WTC11 (cell line): ENCODE data around the gene ELMO1.

Experiments used
- ATF1 ChIP-seq: sonication (generic); formaldehyde crosslinking; IDR thresholded peaks from 2 replicates; pipeline ENCODE4 v1.8.1; 2023; ENCODE audit warnings: mild to moderate bottlenecking, moderate library complexity, missing genetic modification reagents
- CBFB ChIP-seq: sonication (generic); formaldehyde crosslinking; IDR thresholded peaks from 2 replicates; pipeline ENCODE4 v1.8.1; 2022; ENCODE audit warnings: mild to moderate bottlenecking, low read depth, missing genetic modification reagents
- CREB1 ChIP-seq: sonication (generic); formaldehyde crosslinking; IDR thresholded peaks from 2 replicates; pipeline ENCODE4 v1.8.0; 2023; ENCODE audit warnings: mild to moderate bottlenecking, missing genetic modification reagents
- ELF4 ChIP-seq: sonication (generic); formaldehyde crosslinking; IDR thresholded peaks from 2 replicates; pipeline ENCODE4 v1.8.1; 2022; ENCODE audit warnings: low read depth, mild to moderate bottlenecking, moderate library complexity, missing genetic modification reagents
- ETV6 ChIP-seq: sonication (generic); formaldehyde crosslinking; IDR thresholded peaks from 2 replicates; pipeline ENCODE4 v1.8.1; 2022; ENCODE audit warnings: mild to moderate bottlenecking, missing genetic modification reagents
- GTF2I ChIP-seq: fragments of 250-450 bp; sonication (Bioruptor Pico); conservative IDR thresholded peaks from 2 replicates; pipeline ENCODE4 v1.4.0; 2021; ENCODE audit warnings: mild to moderate bottlenecking
- KAT7 ChIP-seq: sonication (generic); formaldehyde crosslinking; IDR thresholded peaks from 2 replicates; pipeline ENCODE4 v1.8.1; 2023; ENCODE audit warnings: missing genetic modification reagents, mild to moderate bottlenecking, borderline replicate concordance
- MAX ChIP-seq: sonication (generic); formaldehyde crosslinking; IDR thresholded peaks from 2 replicates; pipeline ENCODE4 v1.8.0; 2022; ENCODE audit warnings: mild to moderate bottlenecking, missing genetic modification reagents
- NFE2L1 ChIP-seq: sonication (generic); formaldehyde crosslinking; IDR thresholded peaks from 2 replicates; pipeline ENCODE4 v1.8.1; 2023; ENCODE audit warnings: missing genetic modification reagents
- SP1 ChIP-seq: sonication (generic); formaldehyde crosslinking; conservative IDR thresholded peaks from 2 replicates; pipeline ENCODE4 v1.8.1; 2022; ENCODE audit warnings: missing genetic modification reagents
- ZNF138 ChIP-seq: sonication (generic); formaldehyde crosslinking; conservative IDR thresholded peaks from 2 replicates; pipeline ENCODE4 v1.8.1; 2022; ENCODE audit warnings: mild to moderate bottlenecking, moderate library complexity, missing genetic modification reagents
- ZNF425 ChIP-seq: fragments of 250-450 bp; sonication (Bioruptor Pico); conservative IDR thresholded peaks from 2 replicates; pipeline ENCODE4 v1.9.0; 2021; ENCODE audit warnings: mild to moderate bottlenecking
- TF ChIP-seq, protein P1 (sequence below): fragments of 200-600 bp; IDR thresholded peaks from 2 replicates; pipeline ENCODE4 v1.8.0; 2022; ENCODE audit warnings: antibody characterized with exemption
- TF ChIP-seq, protein P2 (sequence below): sonication (generic); formaldehyde crosslinking; IDR thresholded peaks from 2 replicates; pipeline ENCODE4 v1.8.1; 2023; ENCODE audit warnings: mild to moderate bottlenecking, missing genetic modification reagents, moderate library complexity

- TF ChIP-seq, protein P1, sequence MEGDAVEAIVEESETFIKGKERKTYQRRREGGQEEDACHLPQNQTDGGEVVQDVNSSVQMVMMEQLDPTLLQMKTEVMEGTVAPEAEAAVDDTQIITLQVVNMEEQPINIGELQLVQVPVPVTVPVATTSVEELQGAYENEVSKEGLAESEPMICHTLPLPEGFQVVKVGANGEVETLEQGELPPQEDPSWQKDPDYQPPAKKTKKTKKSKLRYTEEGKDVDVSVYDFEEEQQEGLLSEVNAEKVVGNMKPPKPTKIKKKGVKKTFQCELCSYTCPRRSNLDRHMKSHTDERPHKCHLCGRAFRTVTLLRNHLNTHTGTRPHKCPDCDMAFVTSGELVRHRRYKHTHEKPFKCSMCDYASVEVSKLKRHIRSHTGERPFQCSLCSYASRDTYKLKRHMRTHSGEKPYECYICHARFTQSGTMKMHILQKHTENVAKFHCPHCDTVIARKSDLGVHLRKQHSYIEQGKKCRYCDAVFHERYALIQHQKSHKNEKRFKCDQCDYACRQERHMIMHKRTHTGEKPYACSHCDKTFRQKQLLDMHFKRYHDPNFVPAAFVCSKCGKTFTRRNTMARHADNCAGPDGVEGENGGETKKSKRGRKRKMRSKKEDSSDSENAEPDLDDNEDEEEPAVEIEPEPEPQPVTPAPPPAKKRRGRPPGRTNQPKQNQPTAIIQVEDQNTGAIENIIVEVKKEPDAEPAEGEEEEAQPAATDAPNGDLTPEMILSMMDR, result no peak
- TF ChIP-seq NFE2L1 (CRISPR knock-in tag) (no peak), CREB1 (CRISPR knock-in tag) (no peak), ZNF425 (CRISPR knock-in tag) (no peak), ELF4 (CRISPR knock-in tag) (no peak), CBFB (CRISPR knock-in tag) (no peak), ZNF138 (CRISPR knock-in tag) (no peak), GTF2I (CRISPR knock-in tag) (no peak), SP1 (no peak), ATF1 (CRISPR knock-in tag) (no peak), MAX (CRISPR knock-in tag) (no peak), KAT7 (CRISPR knock-in tag) (no peak), ETV6 (CRISPR knock-in tag) (no peak)
- TF ChIP-seq, protein P2, sequence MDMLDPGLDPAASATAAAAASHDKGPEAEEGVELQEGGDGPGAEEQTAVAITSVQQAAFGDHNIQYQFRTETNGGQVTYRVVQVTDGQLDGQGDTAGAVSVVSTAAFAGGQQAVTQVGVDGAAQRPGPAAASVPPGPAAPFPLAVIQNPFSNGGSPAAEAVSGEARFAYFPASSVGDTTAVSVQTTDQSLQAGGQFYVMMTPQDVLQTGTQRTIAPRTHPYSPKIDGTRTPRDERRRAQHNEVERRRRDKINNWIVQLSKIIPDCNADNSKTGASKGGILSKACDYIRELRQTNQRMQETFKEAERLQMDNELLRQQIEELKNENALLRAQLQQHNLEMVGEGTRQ (CRISPR knock-in tag), result no peak
Measured at GRCh38 chr7:37488163-37488764, 39.6 kb upstream of the ELMO1 start.
